Measurements from ENCODE around the gene MAP4K1. TPM values are rescaled to one million over a fixed set of nuclear protein-coding genes. Genes with fewer than 3 reads are reported as not detected.

Gene MAP4K1
- total RNA-seq, 1 experiment from 2014 or later, result 2.3 TPM

- BruUV-seq (replicated peaks), result no TSS peak
- intact Hi-C loops (cut with micrococcal nuclease), result loop anchor here (10.0 kb wide), 1 partner anchor 47 kb away; no protein-coding TSS in a partner anchor
- peak; percentile 61 for ATAC-seq
- H3K27me3 ChIP-seq (ENCODE audit: low read length), result no peaks in the 10 kb centered on the region
- H3K36me3 ChIP-seq (ENCODE audit: low read depth, low read length), result peaks cover 58% of the 10 kb centered on the region
- peak; percentile 94 for DNase-seq
- TF ChIP-seq EZH2phosphoT487 (IDR thresholded peaks at IDR 0.05; ENCODE audit: borderline replicate concordance, low read length), result no peak
- TF ChIP-seq CTCF (conservative IDR thresholded peaks at IDR 0.05; ENCODE audit: low read depth, low read length), result no peak
- no peak for TF ChIP-seq EZH2 (IDR thresholded peaks at IDR 0.05; ENCODE audit: low read length, unreplicated experiment)
- peaks cover 8% of the 10 kb centered on the region for H3F3A ChIP-seq (ENCODE audit: low read length, unreplicated experiment)
- peak overlapping the region; percentile 99 for H3K27ac ChIP-seq (ENCODE audit: low read length)
- ChIA-PET CTCF (no interaction called here), POLR2A (ENCODE audit: unreplicated experiment) (interaction anchor here (1.2 kb wide), 1 partner anchor 10 kb away, joined by 5 read pairs; no protein-coding TSS in a partner anchor)
- H3K79me2 ChIP-seq (ENCODE audit: low read length), result peaks cover 96% of the 10 kb centered on the region
- peak overlapping the region; percentile 72 for H3K4me2 ChIP-seq (ENCODE audit: low read length)
- H3K9ac ChIP-seq (ENCODE audit: low read length), result peak overlapping the region; percentile 84
- H4K20me1 ChIP-seq (ENCODE audit: low read length), result peaks cover 30% of the 10 kb centered on the region; the same call in 1 of the 2 replicates
- H3K9me2 ChIP-seq (replicated peaks; ENCODE audit: low read length), result no peaks in the 10 kb centered on the region
- no peak overlapping the region for H2AFZ ChIP-seq (ENCODE audit: low read length)
- H3K4me1 ChIP-seq (ENCODE audit: insufficient read depth, low read length), result peaks cover 96% of the 10 kb centered on the region
- no peaks in the 10 kb centered on the region for H3K9me3 ChIP-seq (ENCODE audit: low read length)
- peak overlapping the region; percentile 38 for H3K4me3 ChIP-seq (ENCODE audit: low read length)
Observed at GRCh38 chr19:38657633-38658222, 40.0 kb upstream of the MAP4K1 start.

GRCh38 chr19:38656171-38656981 lies 38.6 kb upstream of the MAP4K1 start:
- DNase-seq (peak; percentile 32), ATAC-seq (no peak)
- intact Hi-C loops (cut with micrococcal nuclease), result loop anchor here (10.0 kb wide), 1 partner anchor 48 kb away; no protein-coding TSS in a partner anchor
- H3K9ac ChIP-seq (ENCODE audit: low read length), result peak overlapping the region; percentile 70
- no peak overlapping the region for H2AFZ ChIP-seq (ENCODE audit: low read length)
- peaks cover 53% of the 10 kb centered on the region for H3K36me3 ChIP-seq (ENCODE audit: low read depth, low read length)
- peaks cover 96% of the 10 kb centered on the region for H3K79me2 ChIP-seq (ENCODE audit: low read length)
- H3F3A ChIP-seq (ENCODE audit: low read length, unreplicated experiment), result peaks cover 8% of the 10 kb centered on the region
- peak overlapping the region; percentile 99 for H3K27ac ChIP-seq (ENCODE audit: low read length)
- no peaks in the 10 kb centered on the region for H3K9me3 ChIP-seq (ENCODE audit: low read length)
- H3K4me1 ChIP-seq (ENCODE audit: insufficient read depth, low read length), result peaks cover 97% of the 10 kb centered on the region
- no peak for TF ChIP-seq CTCF (conservative IDR thresholded peaks at IDR 0.05; ENCODE audit: low read depth, low read length)
- H3K4me2 ChIP-seq (ENCODE audit: low read length), result peak overlapping the region; percentile 72
- H3K27me3 ChIP-seq (ENCODE audit: low read length), result no peaks in the 10 kb centered on the region
- H3K4me3 ChIP-seq (ENCODE audit: low read length), result peak overlapping the region; percentile 36; the same call in 1 of the 2 replicates
- no peaks in the 10 kb centered on the region for H3K9me2 ChIP-seq (replicated peaks; ENCODE audit: low read length)
- no TSS peak for BruUV-seq (replicated peaks)
- POLR2A ChIA-PET (ENCODE audit: unreplicated experiment), result interaction anchor here (0.6 to 1.2 kb wide), 2 partner anchors 11 to 38 kb away, joined by 3 to 5 read pairs; partner anchors contain the start of gene EIF3K
- peaks cover 40% of the 10 kb centered on the region; the same call in 1 of the 2 replicates for H4K20me1 ChIP-seq (ENCODE audit: low read length)
- CTCF ChIA-PET, result no interaction called here

All from PC-3 (cell line).